Peyer's patch (tissue), 4 donors: ENCODE measurements around the gene ZFHX3.

Source experiments
- POLR2A ChIP-seq, 2 donors: fragments of 450-650 bp; IDR thresholded peaks; one replicate each; pipeline ENCODE4 v1.5.1; 2017; ENCODE audit warnings: antibody characterized with exemption in 2 of 2, mild to moderate bottlenecking in 2 of 2, moderate library complexity in 2 of 2
- TF ChIP-seq, protein P1 (sequence below), 6 experiments: fragments of 450-650 bp in 4 of 6; fragments of 200-600 bp in 2 of 6; sonication (generic) in 1 of 6; IDR thresholded peaks; one replicate each; pipeline ENCODE4 v1.5.1; 2017 to 2019; ENCODE audit warnings: antibody characterized with exemption in 6 of 6, mild to moderate bottlenecking in 3 of 6, moderate library complexity in 1 of 6

DNA sequence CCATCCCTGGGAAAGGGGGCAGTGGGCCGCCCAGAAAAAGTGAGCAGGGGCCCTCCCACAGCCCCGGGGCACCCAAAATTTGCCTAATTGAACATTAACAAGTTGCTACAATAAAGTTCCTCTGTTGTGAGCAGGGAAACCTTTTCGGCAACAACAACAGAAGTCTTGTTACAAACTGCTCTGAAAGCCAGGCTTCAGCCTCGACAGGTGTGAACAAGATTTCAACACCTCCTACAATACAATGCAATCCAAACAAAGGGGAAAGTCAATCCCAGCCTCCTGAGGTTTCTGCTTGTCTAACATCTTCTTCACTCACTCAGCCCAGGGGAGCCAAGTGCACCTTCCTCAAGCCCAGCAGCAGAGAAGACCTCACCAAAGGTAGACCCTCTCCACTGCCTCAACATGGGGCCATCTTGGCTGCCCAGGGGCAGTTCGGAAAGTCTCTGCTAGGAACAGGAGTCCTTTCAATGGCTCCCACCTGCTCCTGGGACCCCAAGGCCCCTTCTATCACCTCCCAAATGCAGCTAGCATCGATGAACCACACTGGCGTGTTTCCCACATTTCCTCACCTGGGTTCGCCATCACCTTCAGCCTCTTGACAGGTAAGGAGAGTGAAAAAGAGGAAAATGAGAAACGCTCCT, 19.1 kb downstream of the ZFHX3 start:
- TF ChIP-seq, protein P1, sequence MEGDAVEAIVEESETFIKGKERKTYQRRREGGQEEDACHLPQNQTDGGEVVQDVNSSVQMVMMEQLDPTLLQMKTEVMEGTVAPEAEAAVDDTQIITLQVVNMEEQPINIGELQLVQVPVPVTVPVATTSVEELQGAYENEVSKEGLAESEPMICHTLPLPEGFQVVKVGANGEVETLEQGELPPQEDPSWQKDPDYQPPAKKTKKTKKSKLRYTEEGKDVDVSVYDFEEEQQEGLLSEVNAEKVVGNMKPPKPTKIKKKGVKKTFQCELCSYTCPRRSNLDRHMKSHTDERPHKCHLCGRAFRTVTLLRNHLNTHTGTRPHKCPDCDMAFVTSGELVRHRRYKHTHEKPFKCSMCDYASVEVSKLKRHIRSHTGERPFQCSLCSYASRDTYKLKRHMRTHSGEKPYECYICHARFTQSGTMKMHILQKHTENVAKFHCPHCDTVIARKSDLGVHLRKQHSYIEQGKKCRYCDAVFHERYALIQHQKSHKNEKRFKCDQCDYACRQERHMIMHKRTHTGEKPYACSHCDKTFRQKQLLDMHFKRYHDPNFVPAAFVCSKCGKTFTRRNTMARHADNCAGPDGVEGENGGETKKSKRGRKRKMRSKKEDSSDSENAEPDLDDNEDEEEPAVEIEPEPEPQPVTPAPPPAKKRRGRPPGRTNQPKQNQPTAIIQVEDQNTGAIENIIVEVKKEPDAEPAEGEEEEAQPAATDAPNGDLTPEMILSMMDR (IDR thresholded peaks at IDR 0.05) = no peak
- TF ChIP-seq POLR2A (IDR thresholded peaks at IDR 0.05) = no peak
